ENCODE results near the gene STX10. TPM values are rescaled to one million over a fixed set of nuclear protein-coding genes. Genes with fewer than 3 reads are reported as not detected.
A peak's percentile ranks its signal among the peaks of the same experiment; 100 is the strongest.

The STX10 gene
- total RNA-seq, 1 experiment from 2014 or later = 56.9 TPM

DNA sequence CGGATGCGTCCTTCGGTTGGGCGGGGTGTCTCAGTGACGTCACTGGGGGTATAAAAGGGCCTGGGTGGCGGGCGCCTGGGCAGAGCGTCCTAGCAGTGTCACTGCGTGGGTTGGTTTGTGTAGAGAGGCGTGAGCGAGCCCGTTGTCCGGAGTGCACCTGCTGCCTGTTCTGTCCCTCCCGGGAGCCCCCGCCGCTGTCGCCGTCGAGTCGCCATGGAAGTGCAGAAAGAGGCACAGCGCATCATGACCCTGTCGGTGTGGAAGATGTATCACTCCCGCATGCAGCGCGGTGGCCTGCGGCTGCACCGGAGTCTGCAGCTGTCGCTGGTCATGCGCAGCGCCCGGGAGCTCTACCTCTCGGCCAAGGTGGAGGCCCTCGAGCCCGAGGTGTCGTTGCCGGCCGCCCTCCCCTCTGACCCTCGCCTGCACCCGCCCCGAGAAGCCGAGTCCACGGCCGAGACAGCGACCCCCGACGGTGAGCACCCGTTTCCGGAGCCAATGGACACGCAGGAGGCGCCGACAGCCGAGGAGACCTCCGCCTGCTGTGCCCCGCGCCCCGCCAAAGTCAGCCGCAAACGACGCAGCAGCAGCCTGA, 2.9 kb upstream of the STX10 start (continued):
- TF ChIP-seq, protein P1, sequence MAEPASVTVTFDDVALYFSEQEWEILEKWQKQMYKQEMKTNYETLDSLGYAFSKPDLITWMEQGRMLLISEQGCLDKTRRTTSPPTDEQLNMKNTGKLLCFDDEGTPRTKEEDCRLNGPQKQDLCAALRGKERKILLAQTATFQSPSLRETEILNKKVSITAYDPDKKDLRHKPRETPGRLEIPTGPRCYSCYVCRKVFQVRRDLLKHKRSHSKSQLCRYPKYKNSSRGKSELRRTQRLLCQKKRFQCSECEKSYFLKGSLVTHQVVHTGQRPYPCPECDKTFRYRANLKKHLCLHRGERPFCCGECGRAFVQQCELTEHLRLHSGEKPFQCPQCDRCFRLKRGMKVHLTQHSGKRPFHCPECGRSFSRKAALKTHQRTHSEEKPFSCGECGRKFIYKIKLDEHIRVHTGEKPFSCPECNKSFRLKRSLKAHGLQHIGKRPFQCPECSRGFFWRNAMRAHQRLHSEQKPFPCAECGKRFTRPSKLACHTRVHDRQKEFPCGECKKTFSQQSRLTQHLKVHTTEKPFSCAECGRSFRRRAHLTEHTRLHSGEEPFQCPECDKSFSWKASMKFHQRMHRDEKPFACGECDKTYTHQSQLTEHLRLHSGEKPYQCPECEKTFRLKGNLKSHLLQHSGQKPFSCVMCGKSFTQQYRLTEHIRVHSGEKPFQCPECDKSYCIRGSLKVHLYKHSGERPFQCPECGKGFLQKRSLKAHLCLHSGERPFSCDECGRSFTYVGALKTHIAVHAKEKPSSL (CRISPR knock-in tag; conservative IDR thresholded peaks at IDR 0.05) = no peak
- TF ChIP-seq MXD4 (CRISPR knock-in tag; IDR thresholded peaks at IDR 0.05; ENCODE audit: borderline replicate concordance) (no peak), TP53 (CRISPR knock-in tag; IDR thresholded peaks at IDR 0.05) (no peak), ZNF138 (CRISPR knock-in tag; conservative IDR thresholded peaks at IDR 0.05) (no peak), ELF4 (CRISPR knock-in tag; IDR thresholded peaks at IDR 0.05; ENCODE audit: low read depth) (peak; percentile 77; the same call in 1 of the 2 replicates), GRHL2 (CRISPR knock-in tag; IDR thresholded peaks at IDR 0.05; ENCODE audit: insufficient replicate concordance, severe bottlenecking) (no peak), RORB (CRISPR knock-in tag; IDR thresholded peaks at IDR 0.05) (peak; percentile 73; the same call in 1 of the 2 replicates), MYBL2 (CRISPR knock-in tag; IDR thresholded peaks at IDR 0.05) (peak; percentile 84), ATF1 (CRISPR knock-in tag; IDR thresholded peaks at IDR 0.05) (0 out of 2 replicates have a peak, but pooled peaks have one; percentile 80), TCF7 (CRISPR knock-in tag; IDR thresholded peaks at IDR 0.05; ENCODE audit: low read depth) (peak; percentile 87), ZBTB21 (CRISPR knock-in tag; IDR thresholded peaks at IDR 0.05; ENCODE audit: borderline replicate concordance) (no peak), GABPB1 (CRISPR knock-in tag; IDR thresholded peaks at IDR 0.05) (no peak), ZNF317 (CRISPR knock-in tag; IDR thresholded peaks at IDR 0.05; ENCODE audit: borderline replicate concordance, low read depth) (no peak), FOXK1 (CRISPR knock-in tag; IDR thresholded peaks at IDR 0.05) (peak; percentile 91), FOXJ3 (CRISPR knock-in tag; IDR thresholded peaks at IDR 0.05; ENCODE audit: borderline replicate concordance) (no peak), PRRX2 (CRISPR knock-in tag; IDR thresholded peaks at IDR 0.05) (no peak), NR2C2 (CRISPR knock-in tag; IDR thresholded peaks at IDR 0.05) (no peak)
- TF ChIP-seq, protein P2, sequence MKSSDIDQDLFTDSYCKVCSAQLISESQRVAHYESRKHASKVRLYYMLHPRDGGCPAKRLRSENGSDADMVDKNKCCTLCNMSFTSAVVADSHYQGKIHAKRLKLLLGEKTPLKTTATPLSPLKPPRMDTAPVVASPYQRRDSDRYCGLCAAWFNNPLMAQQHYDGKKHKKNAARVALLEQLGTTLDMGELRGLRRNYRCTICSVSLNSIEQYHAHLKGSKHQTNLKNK (CRISPR knock-in tag; IDR thresholded peaks at IDR 0.05) = peak; percentile 47; the same call in 1 of the 2 replicates
- TF ChIP-seq, protein P3, sequence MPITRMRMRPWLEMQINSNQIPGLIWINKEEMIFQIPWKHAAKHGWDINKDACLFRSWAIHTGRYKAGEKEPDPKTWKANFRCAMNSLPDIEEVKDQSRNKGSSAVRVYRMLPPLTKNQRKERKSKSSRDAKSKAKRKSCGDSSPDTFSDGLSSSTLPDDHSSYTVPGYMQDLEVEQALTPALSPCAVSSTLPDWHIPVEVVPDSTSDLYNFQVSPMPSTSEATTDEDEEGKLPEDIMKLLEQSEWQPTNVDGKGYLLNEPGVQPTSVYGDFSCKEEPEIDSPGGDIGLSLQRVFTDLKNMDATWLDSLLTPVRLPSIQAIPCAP (CRISPR knock-in tag; IDR thresholded peaks at IDR 0.05) = 0 out of 2 replicates have a peak, but pooled peaks have one; percentile 3
- TF ChIP-seq, protein P4, sequence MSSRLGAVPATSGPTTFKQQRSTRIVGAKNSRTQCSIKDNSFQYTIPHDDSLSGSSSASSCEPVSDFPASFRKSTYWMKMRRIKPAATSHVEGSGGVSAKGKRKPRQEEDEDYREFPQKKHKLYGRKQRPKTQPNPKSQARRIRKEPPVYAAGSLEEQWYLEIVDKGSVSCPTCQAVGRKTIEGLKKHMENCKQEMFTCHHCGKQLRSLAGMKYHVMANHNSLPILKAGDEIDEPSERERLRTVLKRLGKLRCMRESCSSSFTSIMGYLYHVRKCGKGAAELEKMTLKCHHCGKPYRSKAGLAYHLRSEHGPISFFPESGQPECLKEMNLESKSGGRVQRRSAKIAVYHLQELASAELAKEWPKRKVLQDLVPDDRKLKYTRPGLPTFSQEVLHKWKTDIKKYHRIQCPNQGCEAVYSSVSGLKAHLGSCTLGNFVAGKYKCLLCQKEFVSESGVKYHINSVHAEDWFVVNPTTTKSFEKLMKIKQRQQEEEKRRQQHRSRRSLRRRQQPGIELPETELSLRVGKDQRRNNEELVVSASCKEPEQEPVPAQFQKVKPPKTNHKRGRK (CRISPR knock-in tag; IDR thresholded peaks at IDR 0.05; ENCODE audit: borderline replicate concordance) = no peak
- TF ChIP-seq, protein P5, sequence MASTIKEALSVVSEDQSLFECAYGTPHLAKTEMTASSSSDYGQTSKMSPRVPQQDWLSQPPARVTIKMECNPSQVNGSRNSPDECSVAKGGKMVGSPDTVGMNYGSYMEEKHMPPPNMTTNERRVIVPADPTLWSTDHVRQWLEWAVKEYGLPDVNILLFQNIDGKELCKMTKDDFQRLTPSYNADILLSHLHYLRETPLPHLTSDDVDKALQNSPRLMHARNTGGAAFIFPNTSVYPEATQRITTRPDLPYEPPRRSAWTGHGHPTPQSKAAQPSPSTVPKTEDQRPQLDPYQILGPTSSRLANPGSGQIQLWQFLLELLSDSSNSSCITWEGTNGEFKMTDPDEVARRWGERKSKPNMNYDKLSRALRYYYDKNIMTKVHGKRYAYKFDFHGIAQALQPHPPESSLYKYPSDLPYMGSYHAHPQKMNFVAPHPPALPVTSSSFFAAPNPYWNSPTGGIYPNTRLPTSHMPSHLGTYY (CRISPR knock-in tag; IDR thresholded peaks at IDR 0.05) = no peak
- TF ChIP-seq, protein P6, sequence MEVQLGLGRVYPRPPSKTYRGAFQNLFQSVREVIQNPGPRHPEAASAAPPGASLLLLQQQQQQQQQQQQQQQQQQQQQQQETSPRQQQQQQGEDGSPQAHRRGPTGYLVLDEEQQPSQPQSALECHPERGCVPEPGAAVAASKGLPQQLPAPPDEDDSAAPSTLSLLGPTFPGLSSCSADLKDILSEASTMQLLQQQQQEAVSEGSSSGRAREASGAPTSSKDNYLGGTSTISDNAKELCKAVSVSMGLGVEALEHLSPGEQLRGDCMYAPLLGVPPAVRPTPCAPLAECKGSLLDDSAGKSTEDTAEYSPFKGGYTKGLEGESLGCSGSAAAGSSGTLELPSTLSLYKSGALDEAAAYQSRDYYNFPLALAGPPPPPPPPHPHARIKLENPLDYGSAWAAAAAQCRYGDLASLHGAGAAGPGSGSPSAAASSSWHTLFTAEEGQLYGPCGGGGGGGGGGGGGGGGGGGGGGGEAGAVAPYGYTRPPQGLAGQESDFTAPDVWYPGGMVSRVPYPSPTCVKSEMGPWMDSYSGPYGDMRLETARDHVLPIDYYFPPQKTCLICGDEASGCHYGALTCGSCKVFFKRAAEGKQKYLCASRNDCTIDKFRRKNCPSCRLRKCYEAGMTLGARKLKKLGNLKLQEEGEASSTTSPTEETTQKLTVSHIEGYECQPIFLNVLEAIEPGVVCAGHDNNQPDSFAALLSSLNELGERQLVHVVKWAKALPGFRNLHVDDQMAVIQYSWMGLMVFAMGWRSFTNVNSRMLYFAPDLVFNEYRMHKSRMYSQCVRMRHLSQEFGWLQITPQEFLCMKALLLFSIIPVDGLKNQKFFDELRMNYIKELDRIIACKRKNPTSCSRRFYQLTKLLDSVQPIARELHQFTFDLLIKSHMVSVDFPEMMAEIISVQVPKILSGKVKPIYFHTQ (CRISPR knock-in tag; IDR thresholded peaks at IDR 0.05) = peak; percentile 78; the same call in 1 of the 2 replicates
- TF ChIP-seq, protein P7, sequence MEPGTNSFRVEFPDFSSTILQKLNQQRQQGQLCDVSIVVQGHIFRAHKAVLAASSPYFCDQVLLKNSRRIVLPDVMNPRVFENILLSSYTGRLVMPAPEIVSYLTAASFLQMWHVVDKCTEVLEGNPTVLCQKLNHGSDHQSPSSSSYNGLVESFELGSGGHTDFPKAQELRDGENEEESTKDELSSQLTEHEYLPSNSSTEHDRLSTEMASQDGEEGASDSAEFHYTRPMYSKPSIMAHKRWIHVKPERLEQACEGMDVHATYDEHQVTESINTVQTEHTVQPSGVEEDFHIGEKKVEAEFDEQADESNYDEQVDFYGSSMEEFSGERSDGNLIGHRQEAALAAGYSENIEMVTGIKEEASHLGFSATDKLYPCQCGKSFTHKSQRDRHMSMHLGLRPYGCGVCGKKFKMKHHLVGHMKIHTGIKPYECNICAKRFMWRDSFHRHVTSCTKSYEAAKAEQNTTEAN (CRISPR knock-in tag; IDR thresholded peaks at IDR 0.05) = peak; percentile 85
- TF ChIP-seq, protein P8, sequence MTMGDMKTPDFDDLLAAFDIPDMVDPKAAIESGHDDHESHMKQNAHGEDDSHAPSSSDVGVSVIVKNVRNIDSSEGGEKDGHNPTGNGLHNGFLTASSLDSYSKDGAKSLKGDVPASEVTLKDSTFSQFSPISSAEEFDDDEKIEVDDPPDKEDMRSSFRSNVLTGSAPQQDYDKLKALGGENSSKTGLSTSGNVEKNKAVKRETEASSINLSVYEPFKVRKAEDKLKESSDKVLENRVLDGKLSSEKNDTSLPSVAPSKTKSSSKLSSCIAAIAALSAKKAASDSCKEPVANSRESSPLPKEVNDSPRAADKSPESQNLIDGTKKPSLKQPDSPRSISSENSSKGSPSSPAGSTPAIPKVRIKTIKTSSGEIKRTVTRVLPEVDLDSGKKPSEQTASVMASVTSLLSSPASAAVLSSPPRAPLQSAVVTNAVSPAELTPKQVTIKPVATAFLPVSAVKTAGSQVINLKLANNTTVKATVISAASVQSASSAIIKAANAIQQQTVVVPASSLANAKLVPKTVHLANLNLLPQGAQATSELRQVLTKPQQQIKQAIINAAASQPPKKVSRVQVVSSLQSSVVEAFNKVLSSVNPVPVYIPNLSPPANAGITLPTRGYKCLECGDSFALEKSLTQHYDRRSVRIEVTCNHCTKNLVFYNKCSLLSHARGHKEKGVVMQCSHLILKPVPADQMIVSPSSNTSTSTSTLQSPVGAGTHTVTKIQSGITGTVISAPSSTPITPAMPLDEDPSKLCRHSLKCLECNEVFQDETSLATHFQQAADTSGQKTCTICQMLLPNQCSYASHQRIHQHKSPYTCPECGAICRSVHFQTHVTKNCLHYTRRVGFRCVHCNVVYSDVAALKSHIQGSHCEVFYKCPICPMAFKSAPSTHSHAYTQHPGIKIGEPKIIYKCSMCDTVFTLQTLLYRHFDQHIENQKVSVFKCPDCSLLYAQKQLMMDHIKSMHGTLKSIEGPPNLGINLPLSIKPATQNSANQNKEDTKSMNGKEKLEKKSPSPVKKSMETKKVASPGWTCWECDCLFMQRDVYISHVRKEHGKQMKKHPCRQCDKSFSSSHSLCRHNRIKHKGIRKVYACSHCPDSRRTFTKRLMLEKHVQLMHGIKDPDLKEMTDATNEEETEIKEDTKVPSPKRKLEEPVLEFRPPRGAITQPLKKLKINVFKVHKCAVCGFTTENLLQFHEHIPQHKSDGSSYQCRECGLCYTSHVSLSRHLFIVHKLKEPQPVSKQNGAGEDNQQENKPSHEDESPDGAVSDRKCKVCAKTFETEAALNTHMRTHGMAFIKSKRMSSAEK (CRISPR knock-in tag; IDR thresholded peaks at IDR 0.05; ENCODE audit: borderline replicate concordance) = no peak

Measured in WTC11 (cell line).